Measurements from ENCODE around the gene PGBD5.
A peak's percentile ranks its signal among the peaks of the same experiment; 100 is the strongest.

PGBD5 gene

GRCh38 chr1:230277201-230278025 is 148.7 kb downstream of the PGBD5 start:
- peak; percentile 63 for DNase-seq

- DNase-seq = peak; percentile 41
These were observed 149.7 kb downstream of the PGBD5 start for GRCh38 chr1:230276401-230276800.

GRCh38 chr1:230274254-230274653 is 151.9 kb downstream of the PGBD5 start:
- DNase-seq = peak; percentile 40

- DNase-seq = peak; percentile 35
These were observed 152.9 kb downstream of the PGBD5 start for GRCh38 chr1:230273141-230273710.

GRCh38 chr1:230272557-230272956 is 153.6 kb downstream of the PGBD5 start:
- DNase-seq = peak; percentile 30

GRCh38 chr1:230271300-230272035 is 154.7 kb downstream of the PGBD5 start:
- DNase-seq = no peak

GRCh38 chr1:230270559-230271281 is 155.4 kb downstream of the PGBD5 start:
- no peak for DNase-seq

- DNase-seq = peak; percentile 5
These were observed 156.0 kb downstream of the PGBD5 start for GRCh38 chr1:230270185-230270558.

- DNase-seq = peak; percentile 75
These were observed 157.6 kb downstream of the PGBD5 start for GRCh38 chr1:230268371-230269170.

- DNase-seq = peak; percentile 72
These were observed 158.6 kb downstream of the PGBD5 start for GRCh38 chr1:230267338-230268065.

GRCh38 chr1:230266456-230266855 is 159.7 kb downstream of the PGBD5 start:
- peak; percentile 25 for DNase-seq

GRCh38 chr1:230265200-230266115 is 160.7 kb downstream of the PGBD5 start:
- peak; percentile 22 for DNase-seq

Measured in islet precursor cell (in vitro differentiated cells).